ENCODE results near the gene PTGES2.
"Not testable (repeated sequence)": the region's sequence is repeated elsewhere in the genome, so short reads cannot be mapped to it uniquely, and the experiment has no call there.

PTGES2 gene

DNA sequence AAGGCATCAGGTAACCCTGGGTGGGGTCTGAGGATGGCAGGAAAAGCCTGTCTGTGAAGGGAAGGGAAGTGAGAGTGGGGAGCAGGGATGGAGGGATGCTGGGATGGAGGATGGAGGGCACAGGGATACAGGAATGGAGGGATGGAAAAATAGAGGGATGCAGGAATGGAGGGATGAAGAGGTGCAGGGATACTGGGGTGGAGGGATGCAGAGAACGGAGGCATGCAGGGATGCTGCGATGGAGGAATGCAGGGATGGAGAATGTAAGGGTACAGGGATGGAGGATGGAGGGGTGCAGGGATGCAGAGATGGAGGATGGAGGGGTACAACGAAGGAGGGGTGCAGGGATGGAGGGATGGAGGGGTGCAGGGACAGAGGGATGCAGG is 9.1 kb downstream of the PTGES2 start:
- Histone ChIP-seq H3K4me1 (ENCODE audit: control insufficient read depth, insufficient read depth, low read length) (peaks cover 8% of the 10 kb centered on the region), H3K4me3 (ENCODE audit: insufficient read depth, low read depth, low read length) (no peak overlapping the region), H3K27me3 (ENCODE audit: control insufficient read depth, insufficient read depth, low read length, poor library complexity, severe bottlenecking) (no peaks in the 10 kb centered on the region), H3K27ac (ENCODE audit: insufficient read depth, low read depth, low read length, poor library complexity, severe bottlenecking) (no peak overlapping the region), H3K36me3 (ENCODE audit: control insufficient read depth, insufficient read depth, low read length) (peaks cover 11% of the 10 kb centered on the region), H3K9me3 (ENCODE audit: control insufficient read depth, low read length) (no peaks in the 10 kb centered on the region)
- WGBS, 2 experiments, result 78 to 86% methylated on average over 3 of the region's 3 CpGs

DNA sequence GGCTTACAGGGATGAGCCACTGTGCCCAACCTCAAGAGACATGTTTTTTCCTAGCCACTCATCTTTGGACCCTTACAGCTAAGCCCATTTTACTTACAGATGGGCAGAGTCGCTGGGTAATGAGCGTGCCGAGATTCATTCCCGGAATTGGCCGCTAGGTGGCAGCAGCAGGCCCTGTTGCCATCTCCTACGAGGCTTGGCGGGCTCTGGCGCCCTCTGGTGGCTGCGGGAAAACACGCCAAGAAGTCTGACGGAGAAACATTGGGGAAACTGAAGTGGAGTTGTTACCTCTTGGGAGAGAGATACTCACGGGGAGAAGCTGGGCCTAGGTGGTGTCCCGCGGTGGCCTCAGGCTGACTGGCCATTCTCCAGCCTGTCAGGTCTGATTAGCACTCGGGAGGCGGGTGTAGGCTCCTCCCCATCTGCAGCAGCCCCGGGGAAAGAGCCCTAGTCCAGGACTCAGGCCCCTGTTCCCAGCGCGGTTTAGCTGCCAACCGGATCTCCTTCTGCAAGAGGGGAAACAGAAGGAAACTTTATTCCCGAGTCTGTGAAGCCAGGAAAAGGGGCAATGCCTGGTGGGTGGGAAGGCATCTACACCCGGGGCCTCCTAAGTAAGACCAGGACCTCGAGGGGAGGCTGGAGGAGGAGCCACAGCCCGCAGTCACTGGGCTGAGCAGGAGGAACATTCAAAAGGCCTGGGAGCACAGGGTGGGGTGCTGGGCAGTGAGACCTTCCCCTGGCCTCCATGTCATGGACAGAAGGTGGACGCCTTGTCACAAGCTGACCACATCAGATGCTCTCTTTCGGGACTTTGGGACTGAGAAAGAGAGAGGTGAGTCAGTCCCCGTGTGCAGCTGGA is 9.7 kb downstream of the PTGES2 start:
- peaks cover 10% of the 10 kb centered on the region for H3K36me3 ChIP-seq (ENCODE audit: control insufficient read depth, insufficient read depth, low read length)
- H3K9me3 ChIP-seq (ENCODE audit: control insufficient read depth, low read length), result no peaks in the 10 kb centered on the region
- H3K27me3 ChIP-seq (ENCODE audit: control insufficient read depth, insufficient read depth, low read length, poor library complexity, severe bottlenecking), result no peaks in the 10 kb centered on the region
- peaks cover 8% of the 10 kb centered on the region for H3K4me1 ChIP-seq (ENCODE audit: control insufficient read depth, insufficient read depth, low read length)
- no peak overlapping the region for H3K4me3 ChIP-seq (ENCODE audit: insufficient read depth, low read depth, low read length)
- WGBS, 2 experiments, result 19 to 20% methylated on average over 27 of the region's 27 CpGs
- peak overlapping the region; percentile 50 for H3K27ac ChIP-seq (ENCODE audit: insufficient read depth, low read depth, low read length, poor library complexity, severe bottlenecking)

DNA sequence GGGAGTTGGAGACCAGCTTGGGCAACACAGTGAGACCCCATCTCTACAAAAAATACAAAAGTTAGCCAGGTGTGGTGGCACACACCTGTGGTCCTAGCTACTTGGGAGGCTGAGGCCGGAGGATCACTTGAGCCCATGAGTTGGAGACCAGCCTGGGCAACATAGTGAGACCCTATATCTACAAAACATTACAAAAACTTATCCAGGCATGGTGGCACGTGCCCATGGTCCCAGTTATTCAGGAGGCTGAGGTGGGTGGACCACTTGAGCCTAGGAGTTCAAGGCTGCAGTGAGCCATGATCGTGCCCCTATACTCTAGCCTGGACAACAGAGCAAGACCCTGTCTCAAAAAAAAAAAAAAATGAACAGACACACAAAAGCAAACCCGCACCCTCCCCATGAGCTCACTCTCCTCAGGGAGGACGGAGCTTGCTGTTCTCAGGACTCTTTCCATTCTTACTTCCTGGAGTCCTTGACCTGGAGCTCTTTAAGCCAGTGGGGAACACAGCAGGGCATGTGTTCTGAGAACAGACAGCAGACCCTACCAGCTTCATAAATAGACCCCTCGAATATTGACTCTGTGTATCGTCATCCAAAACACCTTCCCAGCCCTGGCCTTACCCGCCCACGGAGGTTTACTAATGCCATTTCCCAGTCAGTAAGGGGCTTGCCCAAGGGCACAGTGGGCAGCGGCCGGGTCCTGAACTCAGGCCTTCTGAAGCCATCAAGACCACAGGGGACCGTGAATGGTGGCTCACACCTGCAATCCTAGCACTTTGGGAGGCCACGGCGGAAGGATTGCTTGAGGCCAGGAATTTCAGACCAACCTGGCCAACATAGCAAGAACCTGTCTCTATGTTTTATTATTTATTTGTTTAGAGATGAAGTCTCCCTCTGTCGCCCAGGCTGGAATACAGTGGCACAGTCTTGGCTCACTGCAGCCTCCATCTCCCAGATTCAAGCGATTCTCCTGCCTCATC is 11.1 kb downstream of the PTGES2 start:
- Histone ChIP-seq H3K4me3 (ENCODE audit: insufficient read depth, low read depth, low read length) (no peak overlapping the region), H3K36me3 (ENCODE audit: control insufficient read depth, insufficient read depth, low read length) (peaks cover 6% of the 10 kb centered on the region), H3K27ac (ENCODE audit: insufficient read depth, low read depth, low read length, poor library complexity, severe bottlenecking) (no peak overlapping the region), H3K4me1 (ENCODE audit: control insufficient read depth, insufficient read depth, low read length) (peaks cover 8% of the 10 kb centered on the region), H3K27me3 (ENCODE audit: control insufficient read depth, insufficient read depth, low read length, poor library complexity, severe bottlenecking) (no peaks in the 10 kb centered on the region), H3K9me3 (ENCODE audit: control insufficient read depth, low read length) (no peaks in the 10 kb centered on the region)
- WGBS, 2 experiments, result 94 to 95% methylated on average over 16 of the region's 16 CpGs

DNA sequence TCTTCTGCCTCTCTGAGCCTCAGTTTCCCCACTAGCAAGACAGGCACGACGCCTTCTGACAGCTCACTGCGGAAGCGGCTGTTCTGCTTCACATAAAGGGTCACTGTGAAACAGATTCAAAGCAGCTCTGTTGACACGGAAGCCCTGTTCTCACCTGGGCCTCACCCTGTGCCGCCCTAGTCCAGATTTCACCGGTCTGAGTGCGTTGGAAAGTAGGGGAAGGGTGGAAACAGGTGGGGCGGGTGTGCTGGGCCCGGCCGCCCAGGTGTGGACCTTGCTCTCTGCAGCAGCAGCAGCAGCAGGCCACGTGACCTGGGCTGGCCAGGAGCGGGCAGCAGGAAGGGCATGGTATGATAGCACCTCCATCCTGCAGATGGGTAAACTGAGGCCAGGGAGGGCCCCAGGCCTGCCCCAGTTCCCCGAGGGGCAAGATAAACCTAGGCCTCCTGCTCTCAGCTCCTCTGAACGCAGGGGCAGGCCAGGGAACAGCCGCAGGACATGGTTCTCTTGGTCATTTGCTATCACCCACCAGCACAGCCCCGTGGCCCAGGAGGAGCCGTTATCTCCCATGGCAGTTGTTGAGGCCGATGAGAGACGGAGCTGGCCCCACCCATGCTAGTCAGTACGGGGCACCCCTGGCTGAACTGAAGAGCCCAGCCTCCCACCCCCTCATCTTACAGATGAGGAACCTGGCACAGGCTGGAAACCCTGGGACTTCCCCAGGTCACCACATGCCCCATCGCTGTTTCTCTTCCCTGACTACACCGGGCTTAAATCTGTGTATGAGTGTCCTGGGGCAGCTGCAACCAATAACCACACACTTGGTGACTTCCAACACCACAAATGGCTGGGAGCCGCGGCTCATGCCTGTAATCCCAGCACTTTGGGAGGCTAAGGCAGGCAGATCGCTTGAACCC is 12.1 kb downstream of the PTGES2 start:
- Histone ChIP-seq H3K27me3 (ENCODE audit: control insufficient read depth, insufficient read depth, low read length, poor library complexity, severe bottlenecking) (no peaks in the 10 kb centered on the region), H3K9me3 (ENCODE audit: control insufficient read depth, low read length) (no peaks in the 10 kb centered on the region), H3K4me1 (ENCODE audit: control insufficient read depth, insufficient read depth, low read length) (peaks cover 8% of the 10 kb centered on the region), H3K4me3 (ENCODE audit: insufficient read depth, low read depth, low read length) (no peak overlapping the region), H3K36me3 (ENCODE audit: control insufficient read depth, insufficient read depth, low read length) (no peaks in the 10 kb centered on the region), H3K27ac (ENCODE audit: insufficient read depth, low read depth, low read length, poor library complexity, severe bottlenecking) (no peak overlapping the region)
- WGBS, 2 experiments, result 92% methylated on average over 26 of the region's 26 CpGs

DNA sequence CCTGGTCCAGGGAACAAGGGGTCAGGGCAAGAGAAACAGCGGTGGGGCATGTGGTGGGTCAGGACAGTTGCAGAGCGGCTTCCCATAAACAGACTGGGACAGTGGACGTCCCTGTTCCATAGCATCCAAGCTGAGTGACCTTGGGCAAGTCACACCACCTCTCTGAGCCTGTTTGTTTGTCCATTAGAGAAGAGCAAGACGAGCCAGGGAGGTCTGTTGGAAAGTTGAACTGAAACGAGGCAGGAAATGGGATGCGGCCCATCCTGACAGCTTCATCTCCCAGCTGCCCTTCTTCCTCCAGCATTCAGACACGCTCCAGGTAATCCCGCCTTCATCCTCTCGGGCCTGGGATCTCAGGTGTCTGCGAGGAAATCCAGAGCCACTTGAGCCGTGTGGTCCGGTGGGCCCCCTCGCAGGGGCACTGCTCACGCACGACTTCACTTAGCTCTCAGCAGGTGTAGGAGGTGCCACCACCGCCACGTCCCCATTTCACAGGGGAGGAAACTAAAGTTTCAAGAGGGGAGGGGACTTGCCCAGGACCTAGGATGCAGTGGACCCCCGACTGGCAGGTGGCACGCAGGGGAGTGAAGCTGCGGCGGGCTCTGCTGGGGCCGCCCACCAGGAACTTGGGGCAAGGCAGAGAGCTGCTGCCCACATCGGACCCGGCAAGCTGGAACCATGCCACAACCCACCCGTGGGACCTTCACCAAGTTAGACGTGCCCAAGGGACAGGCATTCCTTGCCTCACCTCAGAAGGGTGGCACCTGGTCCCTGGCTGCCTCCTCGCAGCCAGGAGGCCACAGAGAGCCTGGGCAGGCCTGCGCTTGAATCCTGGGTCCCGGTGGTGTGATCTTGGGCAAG is 13.0 kb downstream of the PTGES2 start:
- H3K27me3 ChIP-seq (ENCODE audit: control insufficient read depth, insufficient read depth, low read length, poor library complexity, severe bottlenecking), result no peaks in the 10 kb centered on the region
- 93 to 94% methylated on average over 29 of the region's 29 CpGs for WGBS, 2 experiments
- no peak overlapping the region for H3K4me3 ChIP-seq (ENCODE audit: insufficient read depth, low read depth, low read length)
- H3K9me3 ChIP-seq (ENCODE audit: control insufficient read depth, low read length), result no peaks in the 10 kb centered on the region
- H3K36me3 ChIP-seq (ENCODE audit: control insufficient read depth, insufficient read depth, low read length), result no peaks in the 10 kb centered on the region
- H3K27ac ChIP-seq (ENCODE audit: insufficient read depth, low read depth, low read length, poor library complexity, severe bottlenecking), result no peak overlapping the region
- H3K4me1 ChIP-seq (ENCODE audit: control insufficient read depth, insufficient read depth, low read length), result peaks cover 8% of the 10 kb centered on the region

DNA sequence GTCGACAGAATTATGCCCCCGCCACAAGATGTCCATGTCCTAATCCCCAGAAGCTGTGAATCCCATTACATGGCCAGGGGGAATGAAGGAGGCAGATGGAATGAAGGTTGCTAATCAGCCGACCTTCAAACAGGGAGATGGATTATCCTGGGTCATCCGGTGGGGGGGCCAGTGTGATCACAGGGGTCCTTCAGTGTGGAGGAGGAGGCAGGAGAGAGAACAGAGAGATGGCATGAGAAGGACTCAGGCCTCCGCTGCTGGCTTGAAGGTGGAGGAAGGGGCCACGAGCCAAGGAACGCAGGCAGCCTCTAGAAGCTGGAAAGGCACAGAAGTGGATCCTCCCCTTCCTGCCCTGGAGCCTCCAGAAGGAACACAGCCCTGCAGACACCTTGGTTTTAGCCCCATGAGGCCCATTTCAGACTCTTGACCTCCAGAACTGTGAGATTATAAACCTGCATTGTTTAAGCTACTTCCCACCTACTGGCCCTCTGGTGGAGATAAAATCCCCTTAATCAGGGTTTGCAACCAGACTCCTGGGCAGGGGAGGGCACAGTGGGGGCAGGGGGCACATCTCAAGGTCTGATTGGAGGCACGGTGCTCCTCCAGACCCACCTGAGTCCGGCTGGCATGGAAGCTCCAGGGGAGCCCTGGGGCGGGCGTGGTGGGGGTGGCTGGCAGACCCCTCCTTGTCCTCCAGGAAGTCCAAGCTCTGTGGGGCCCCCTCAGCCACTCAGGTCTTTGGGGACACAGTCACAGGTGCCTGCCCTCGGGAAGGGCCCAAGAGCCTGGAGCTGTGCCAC is 13.8 kb downstream of the PTGES2 start:
- Histone ChIP-seq H3K4me1 (ENCODE audit: control insufficient read depth, insufficient read depth, low read length) (peaks cover 8% of the 10 kb centered on the region), H3K27me3 (ENCODE audit: control insufficient read depth, insufficient read depth, low read length, poor library complexity, severe bottlenecking) (no peaks in the 10 kb centered on the region), H3K4me3 (ENCODE audit: insufficient read depth, low read depth, low read length) (no peak overlapping the region), H3K36me3 (ENCODE audit: control insufficient read depth, insufficient read depth, low read length) (no peaks in the 10 kb centered on the region), H3K27ac (ENCODE audit: insufficient read depth, low read depth, low read length, poor library complexity, severe bottlenecking) (no peak overlapping the region), H3K9me3 (ENCODE audit: control insufficient read depth, low read length) (no peaks in the 10 kb centered on the region)
- 94 to 97% methylated on average over 12 of the region's 12 CpGs for WGBS, 2 experiments

DNA sequence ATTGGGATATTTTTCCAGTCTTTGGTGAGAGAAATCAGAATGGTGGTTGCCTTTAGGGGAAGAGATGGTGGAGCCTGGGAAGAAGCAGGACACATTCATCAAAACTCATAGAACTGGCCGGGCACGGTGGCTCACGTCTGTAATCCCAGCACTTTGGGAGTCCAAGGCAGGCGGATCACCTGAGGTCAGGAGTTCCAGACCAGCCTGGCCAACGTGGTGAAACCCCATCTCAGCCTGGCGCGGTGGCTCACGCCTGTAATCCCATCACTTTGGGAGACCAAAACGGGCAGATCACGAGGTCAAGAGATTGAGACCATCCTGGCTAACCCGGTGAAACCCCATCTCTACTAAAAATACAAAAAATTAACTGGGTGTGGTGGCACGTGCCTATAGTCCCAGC is 15.8 kb downstream of the PTGES2 start:
- not testable (repeated sequence) for H3K27ac ChIP-seq (ENCODE audit: insufficient read depth, low read depth, low read length, poor library complexity, severe bottlenecking); H3K27me3 ChIP-seq (ENCODE audit: control insufficient read depth, insufficient read depth, low read length, poor library complexity, severe bottlenecking); H3K4me3 ChIP-seq (ENCODE audit: insufficient read depth, low read depth, low read length); H3K4me1 ChIP-seq (ENCODE audit: control insufficient read depth, insufficient read depth, low read length); H3K36me3 ChIP-seq (ENCODE audit: control insufficient read depth, insufficient read depth, low read length); H3K9me3 ChIP-seq (ENCODE audit: control insufficient read depth, low read length)
- 92 to 93% methylated on average over 12 of the region's 12 CpGs for WGBS, 2 experiments

DNA sequence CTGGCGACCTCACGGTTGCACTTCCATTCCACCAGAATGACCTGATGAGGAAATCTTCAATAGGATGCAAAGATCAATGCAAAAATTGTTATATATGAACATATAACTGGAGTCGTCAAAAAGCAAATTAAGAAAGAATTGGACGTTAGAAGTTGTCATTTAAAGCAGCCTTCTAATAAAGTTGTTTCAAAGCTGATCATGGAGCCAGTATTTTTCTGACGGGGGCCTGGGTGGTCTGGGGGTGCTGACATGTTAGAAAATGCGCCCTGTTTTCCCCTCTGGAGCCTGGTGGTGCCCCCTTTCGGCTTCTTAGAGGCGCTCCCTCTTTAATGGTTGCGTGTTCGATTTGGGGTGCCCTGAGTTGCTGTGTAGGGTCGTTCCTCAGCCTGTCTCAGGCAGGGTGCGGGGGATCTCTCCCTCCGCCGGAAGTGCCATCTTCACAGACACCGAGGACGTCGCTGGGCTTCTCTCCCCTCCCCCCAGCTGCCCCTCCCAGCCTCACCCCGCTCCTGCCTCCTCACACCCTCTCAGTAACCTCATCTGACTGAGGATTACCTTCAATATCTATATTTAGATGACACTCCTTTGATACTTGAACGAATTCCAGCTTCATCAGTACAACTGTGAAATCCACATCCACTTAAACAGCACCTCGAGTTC is 18.3 kb downstream of the PTGES2 start:
- Histone ChIP-seq H3K27ac (ENCODE audit: insufficient read depth, low read depth, low read length, poor library complexity, severe bottlenecking) (no peak overlapping the region), H3K27me3 (ENCODE audit: control insufficient read depth, insufficient read depth, low read length, poor library complexity, severe bottlenecking) (no peaks in the 10 kb centered on the region), H3K4me3 (ENCODE audit: insufficient read depth, low read depth, low read length) (no peak overlapping the region), H3K9me3 (ENCODE audit: control insufficient read depth, low read length) (no peaks in the 10 kb centered on the region), H3K36me3 (ENCODE audit: control insufficient read depth, insufficient read depth, low read length) (peaks cover 10% of the 10 kb centered on the region), H3K4me1 (ENCODE audit: control insufficient read depth, insufficient read depth, low read length) (no peaks in the 10 kb centered on the region)
- WGBS, 2 experiments, result 83 to 86% methylated on average over 20 of the region's 20 CpGs

All from ectodermal cell (in vitro differentiated cells).